Activated CD4-positive, CD25-positive, alpha-beta regulatory T cell treated with anti-CD3 and anti-CD28 coated beads, Interleukin-2, amount 50 U/mL, for 24 hours (primary cell): ENCODE results near the gene ZNF384.
"Not testable (repeated sequence)": the region's sequence is repeated elsewhere in the genome, so short reads cannot be mapped to it uniquely, and the experiment has no call there.

Source experiments
- ATAC-seq, 2 donors: fragments of 150-1000 bp; cut with Tn5 transposase; one replicate each; pipeline ENCODE4 v1.10.0; 2021; ENCODE audit warnings: mild to moderate bottlenecking in 1 of 2, moderate library complexity in 1 of 2

ZNF384 gene

GRCh38 chr12:6688999-6689882 is at the start of gene ZNF384:
Gene ZNF384, minus strand, starts transcription at chr12:6689375. Its CDS starts 9,855 bp downstream, at chr12:6679520.
- peak; percentile 89 for ATAC-seq

GRCh38 chr12:6736754-6737153 is 47.6 kb upstream of the ZNF384 start:
- ATAC-seq, result no peak

- ATAC-seq, result peak in 1 of 2 donors; percentile 62
Measured at GRCh38 chr12:6735448-6736191, 46.4 kb upstream of the ZNF384 start.

- no peak for ATAC-seq
Measured at GRCh38 chr12:6734506-6735387, 45.6 kb upstream of the ZNF384 start.

GRCh38 chr12:6730169-6730568 is 41.0 kb upstream of the ZNF384 start:
- ATAC-seq, result no peak

- ATAC-seq, result no peak
Measured at GRCh38 chr12:6729186-6729585, 40.0 kb upstream of the ZNF384 start.

GRCh38 chr12:6725350-6725749 is 36.2 kb upstream of the ZNF384 start:
- no peak for ATAC-seq

GRCh38 chr12:6724409-6724797 is 35.2 kb upstream of the ZNF384 start:
- ATAC-seq, result peak; percentile 8 to 10

GRCh38 chr12:6723607-6724408 is 34.6 kb upstream of the ZNF384 start, which contains the start of gene COPS7A:
Gene COPS7A, plus strand, starts transcription at chr12:6724046. Its CDS starts 611 bp downstream, at chr12:6724657.
- peak; percentile 98 for ATAC-seq

- no peak for ATAC-seq
Measured at GRCh38 chr12:6722863-6723262, 33.7 kb upstream of the ZNF384 start.

- no peak for ATAC-seq
Measured at GRCh38 chr12:6716874-6717437, 27.8 kb upstream of the ZNF384 start.

- not testable (repeated sequence) for ATAC-seq
Measured at GRCh38 chr12:6716031-6716873, 27.1 kb upstream of the ZNF384 start.

- ATAC-seq, result no peak
Measured at GRCh38 chr12:6708960-6709394, 19.8 kb upstream of the ZNF384 start.

- not testable (repeated sequence) for ATAC-seq
Measured at GRCh38 chr12:6708351-6708750, 19.2 kb upstream of the ZNF384 start.

GRCh38 chr12:6703631-6704030 is 14.5 kb upstream of the ZNF384 start:
- peak in 1 of 2 donors; percentile 22 for ATAC-seq

- no peak for ATAC-seq
Measured at GRCh38 chr12:6701078-6701768, 12.0 kb upstream of the ZNF384 start.

GRCh38 chr12:6700646-6701051 is 11.5 kb upstream of the ZNF384 start, which contains the start of gene PIANP:
Gene PIANP, minus strand, starts transcription at chr12:6700815. Its CDS starts 2,754 bp downstream, at chr12:6698061.
- ATAC-seq, result peak; percentile 65 to 79

GRCh38 chr12:6699989-6700645 is 10.9 kb upstream of the ZNF384 start:
- ATAC-seq, result peak; percentile 21 to 25
